H9 (cell line): ENCODE results near the gene CDC25B. TPM values are rescaled to one million over a fixed set of nuclear protein-coding genes. Genes with fewer than 3 reads are reported as not detected.

ENCODE experiments used
- DNase-seq: peaks from one replicate; pipeline ENCODE4 v3.0.0-alpha.2; 2017
- H2AFZ ChIP-seq: one replicate; pipeline ENCODE4 v1.6.1; 2013; ENCODE audit warnings: mild to moderate bottlenecking, low read length, control low read depth, moderate library complexity
- H2AK5ac ChIP-seq: 2 replicates; pipeline ENCODE4 v1.6.1; 2013; ENCODE audit warnings: low read length, control low read depth, mixed read lengths; ENCODE audit not compliant: insufficient read length
- H2BK120ac ChIP-seq: one replicate; pipeline ENCODE4 v1.6.1; 2013; ENCODE audit warnings: low read depth, mild to moderate bottlenecking, low read length, control low read depth, inconsistent platforms; ENCODE audit not compliant: poor library complexity, severe bottlenecking
- H2BK12ac ChIP-seq: 2 replicates; pipeline ENCODE4 v1.6.1; 2013; ENCODE audit warnings: low read length, control low read depth, mixed read lengths, low read depth; ENCODE audit not compliant: insufficient read length
- H2BK15ac ChIP-seq: 2 replicates; pipeline ENCODE4 v1.6.1; 2013; ENCODE audit warnings: low read depth, low read length, control low read depth
- H2BK20ac ChIP-seq: one replicate; pipeline ENCODE4 v1.6.1; 2013; ENCODE audit warnings: low read depth, mild to moderate bottlenecking, low read length, control low read depth, inconsistent platforms; ENCODE audit not compliant: poor library complexity, severe bottlenecking
- H2BK5ac ChIP-seq: 2 replicates; pipeline ENCODE4 v1.6.1; 2013; ENCODE audit warnings: low read length, control low read depth, mixed read lengths; ENCODE audit not compliant: insufficient read length
- H3K14ac ChIP-seq: 2 replicates; pipeline ENCODE4 v1.6.1; 2013; ENCODE audit warnings: low read length, control low read depth; ENCODE audit not compliant: insufficient read depth
- H3K18ac ChIP-seq: 2 replicates; pipeline ENCODE4 v1.6.1; 2013; ENCODE audit warnings: low read depth, mild to moderate bottlenecking, mixed read lengths, low read length, control low read depth; ENCODE audit not compliant: insufficient read length
- H3K23ac ChIP-seq: 2 replicates; pipeline ENCODE4 v1.6.1; 2013; ENCODE audit warnings: low read length, control low read depth, mixed read lengths, low read depth; ENCODE audit not compliant: insufficient read length
- H3K23me2 ChIP-seq: 2 replicates; pipeline ENCODE4 v1.6.1; 2013; ENCODE audit warnings: low read depth, mild to moderate bottlenecking, mixed read lengths, low read length, control low read depth; ENCODE audit not compliant: insufficient read length, poor library complexity, severe bottlenecking
- H3K27ac ChIP-seq: 2 replicates; pipeline ENCODE4 v1.5.1; 2013; ENCODE audit warnings: low read length, control low read depth, mixed read lengths, low read depth; ENCODE audit not compliant: insufficient read length
- H3K27me3 ChIP-seq: 2 replicates; pipeline ENCODE4 v1.6.1; 2013; ENCODE audit warnings: low read length, control low read depth, inconsistent platforms; ENCODE audit not compliant: insufficient read depth
- H3K4ac ChIP-seq: 2 replicates; pipeline ENCODE4 v1.6.1; 2013; ENCODE audit warnings: low read depth, mild to moderate bottlenecking, control low read depth, inconsistent platforms, low read length, moderate library complexity
- H3K4me1 ChIP-seq: 2 replicates; pipeline ENCODE4 v1.6.1; 2013; ENCODE audit warnings: low read length, control low read depth, inconsistent platforms; ENCODE audit not compliant: insufficient read depth
- H3K4me2 ChIP-seq: 2 replicates; pipeline ENCODE4 v1.6.1; 2013; ENCODE audit warnings: low read length, control low read depth, mixed read lengths; ENCODE audit not compliant: insufficient read length, insufficient read depth
- H3K56ac ChIP-seq: 2 replicates; pipeline ENCODE4 v1.6.1; 2013; ENCODE audit warnings: low read depth, mild to moderate bottlenecking, mixed read lengths, low read length, control low read depth; ENCODE audit not compliant: insufficient read length
- H3K79me1 ChIP-seq: 2 replicates; pipeline ENCODE4 v1.6.1; 2013; ENCODE audit warnings: low read depth, mild to moderate bottlenecking, moderate library complexity, low read length, control low read depth, inconsistent platforms; ENCODE audit not compliant: insufficient read depth, poor library complexity, severe bottlenecking
- H3K79me2 ChIP-seq: 2 replicates; pipeline ENCODE4 v1.6.1; 2013; ENCODE audit warnings: low read length, control low read depth, inconsistent platforms; ENCODE audit not compliant: insufficient read depth
- H3K9ac ChIP-seq: 2 replicates; pipeline ENCODE4 v1.6.1; 2013; ENCODE audit warnings: low read length, control low read depth, mixed read lengths; ENCODE audit not compliant: insufficient read length; ENCODE audit errors: extremely low read depth
- H3K9me3 ChIP-seq: one replicate; pipeline ENCODE4 v1.6.1; 2013; ENCODE audit warnings: low read depth, low read length, inconsistent platforms; ENCODE audit not compliant: control insufficient read depth
- H3T11ph ChIP-seq: one replicate; pipeline ENCODE4 v1.6.1; 2013; ENCODE audit warnings: mild to moderate bottlenecking, low read length, control low read depth, inconsistent platforms
- H4K20me1 ChIP-seq: one replicate; pipeline ENCODE4 v1.6.1; 2013; ENCODE audit not compliant: control insufficient read depth, insufficient read length, insufficient read depth
- H4K5ac ChIP-seq: 2 replicates; pipeline ENCODE4 v1.6.1; 2013; ENCODE audit warnings: low read depth, mild to moderate bottlenecking, mixed read lengths, low read length, control low read depth; ENCODE audit not compliant: insufficient read length
- H4K8ac ChIP-seq: replicated peaks from 2 replicates; pipeline ENCODE4 v1.6.1; 2013; ENCODE audit warnings: low read length, control low read depth, mixed read lengths, low read depth; ENCODE audit not compliant: insufficient read length
- H4K91ac ChIP-seq: 2 replicates; pipeline ENCODE4 v1.6.1; 2013; ENCODE audit warnings: low read depth, mild to moderate bottlenecking, moderate library complexity, mixed read lengths, low read length, control low read depth; ENCODE audit not compliant: insufficient read length
- H3K27ac Mint-ChIP-seq, 3 experiments: 2 replicates in 2 of 3; 3 replicates in 1 of 3; pipeline ENCODE4 v1.8.0; 2020 to 2021; ENCODE audit warnings: mixed read lengths in 3 of 3, mild to moderate bottlenecking in 1 of 3, moderate library complexity in 1 of 3
- H3K27me3 Mint-ChIP-seq: 2 replicates; pipeline ENCODE4 v1.8.0; 2021; ENCODE audit warnings: low read depth, mild to moderate bottlenecking, moderate library complexity, mixed read lengths
- H3K36me3 Mint-ChIP-seq, 3 experiments: 2 replicates in 2 of 3; 3 replicates in 1 of 3; pipeline ENCODE4 v1.8.0; 2020 to 2021; ENCODE audit warnings: low read depth in 3 of 3, mixed read lengths in 3 of 3; ENCODE audit not compliant: insufficient read depth in 1 of 3
- H3K4me1 Mint-ChIP-seq, 2 experiments: 2 replicates each; pipeline ENCODE4 v1.8.0; 2020; ENCODE audit warnings: mixed read lengths in 2 of 2
- H3K4me3 Mint-ChIP-seq, 2 experiments: 2 replicates in 1 of 2; 3 replicates in 1 of 2; pipeline ENCODE4 v1.8.0; 2020 to 2021; ENCODE audit warnings: mild to moderate bottlenecking in 2 of 2, mixed read lengths in 2 of 2, moderate library complexity in 1 of 2
- H3K9me3 Mint-ChIP-seq, 2 experiments: 2 replicates in 1 of 2; 3 replicates in 1 of 2; pipeline ENCODE4 v1.8.0; 2020; ENCODE audit warnings: mild to moderate bottlenecking in 2 of 2, mixed read lengths in 2 of 2, moderate library complexity in 1 of 2
- WGBS: extraction: QIAGEN DNeasy Blood & Tissue Kit; methylation state at CpG from one replicate; pipeline ENCODE4 v1.1.7; 2013; ENCODE audit warnings: missing lambda C conversion rate, low lambda C conversion rate, mixed read lengths; ENCODE audit not compliant: insufficient read length; ENCODE audit errors: extremely low coverage; 5-methylcytosine and 5-hydroxymethylcytosine counted together
- total RNA-seq: library from RNA; stranded (reverse); gene quantifications from 2 replicates; pipeline ENCODE4 v1.2.1, GENCODE V29; 2021
- TF ChIP-seq, protein P1 (sequence below): fragments of 200-600 bp; sonication (generic); conservative IDR thresholded peaks from 3 replicates; pipeline ENCODE4 v1.8.0; 2021; ENCODE audit warnings: antibody characterized with exemption, mild to moderate bottlenecking

The CDC25B gene
- total RNA-seq, 1 experiment from 2014 or later, result 24.0 TPM

GRCh38 chr20:3797226-3797545 is 1.1 kb downstream of the CDC25B start:
- no peak overlapping the region for H3K9ac ChIP-seq
- no peak overlapping the region for H2BK120ac ChIP-seq
- Mint-ChIP-seq H3K36me3 (peaks cover 8 to 18% (median 13%) of the 10 kb centered on the region in 3 experiments; a peak in 5 of 7 replicates), H3K4me1 (peaks cover 42 to 54% of the 10 kb centered on the region in 2 experiments), H3K4me3 (peak overlapping the region; percentile 73 to 92), H3K27me3 (peaks cover 19% of the 10 kb centered on the region), H3K27ac (peak overlapping the region in 1 of 3 experiments; percentile 23; a peak in 1 of 7 replicates), H3K9me3 (no peaks in the 10 kb centered on the region)
- no peak overlapping the region for H2BK15ac ChIP-seq
- WGBS, result no CpG with 5 or more reads among the region's 5 CpGs
- DNase-seq, result no peak
- no peak overlapping the region for H2AK5ac ChIP-seq
- H3K4me1 ChIP-seq, result no peaks in the 10 kb centered on the region; the same call in 1 of the 2 replicates
- H2BK12ac ChIP-seq, result no peak overlapping the region
- H3K56ac ChIP-seq, result no peak overlapping the region
- H4K20me1 ChIP-seq, result no peaks in the 10 kb centered on the region
- no peaks in the 10 kb centered on the region for H3K79me1 ChIP-seq
- H3K18ac ChIP-seq, result no peak overlapping the region
- TF ChIP-seq, protein P1, sequence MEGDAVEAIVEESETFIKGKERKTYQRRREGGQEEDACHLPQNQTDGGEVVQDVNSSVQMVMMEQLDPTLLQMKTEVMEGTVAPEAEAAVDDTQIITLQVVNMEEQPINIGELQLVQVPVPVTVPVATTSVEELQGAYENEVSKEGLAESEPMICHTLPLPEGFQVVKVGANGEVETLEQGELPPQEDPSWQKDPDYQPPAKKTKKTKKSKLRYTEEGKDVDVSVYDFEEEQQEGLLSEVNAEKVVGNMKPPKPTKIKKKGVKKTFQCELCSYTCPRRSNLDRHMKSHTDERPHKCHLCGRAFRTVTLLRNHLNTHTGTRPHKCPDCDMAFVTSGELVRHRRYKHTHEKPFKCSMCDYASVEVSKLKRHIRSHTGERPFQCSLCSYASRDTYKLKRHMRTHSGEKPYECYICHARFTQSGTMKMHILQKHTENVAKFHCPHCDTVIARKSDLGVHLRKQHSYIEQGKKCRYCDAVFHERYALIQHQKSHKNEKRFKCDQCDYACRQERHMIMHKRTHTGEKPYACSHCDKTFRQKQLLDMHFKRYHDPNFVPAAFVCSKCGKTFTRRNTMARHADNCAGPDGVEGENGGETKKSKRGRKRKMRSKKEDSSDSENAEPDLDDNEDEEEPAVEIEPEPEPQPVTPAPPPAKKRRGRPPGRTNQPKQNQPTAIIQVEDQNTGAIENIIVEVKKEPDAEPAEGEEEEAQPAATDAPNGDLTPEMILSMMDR, result no peak
- no peak overlapping the region for H3K4ac ChIP-seq
- H2BK5ac ChIP-seq, result no peak overlapping the region
- no peak overlapping the region for H2AFZ ChIP-seq
- no peak overlapping the region for H2BK20ac ChIP-seq
- H3K79me2 ChIP-seq, result no peaks in the 10 kb centered on the region
- no peak overlapping the region for H4K8ac ChIP-seq
- H3K14ac ChIP-seq, result no peak overlapping the region
- H3T11ph ChIP-seq, result no peak overlapping the region
- H3K9me3 ChIP-seq, result no peaks in the 10 kb centered on the region
- no peaks in the 10 kb centered on the region for H3K27me3 ChIP-seq
- no peak overlapping the region for H4K5ac ChIP-seq
- no peak overlapping the region for H3K23ac ChIP-seq
- peak overlapping the region; percentile 35 for H3K4me2 ChIP-seq
- H4K91ac ChIP-seq, result no peak overlapping the region
- peaks cover 19% of the 10 kb centered on the region for H3K23me2 ChIP-seq
- no peak overlapping the region for H3K27ac ChIP-seq
